ENCODE measurements around the gene DSE. TPM values are rescaled to one million over a fixed set of nuclear protein-coding genes. Genes with fewer than 3 reads are reported as not detected.

DSE gene
- total RNA-seq, 2 donors from 2014 or later = 5.0 to 9.3 TPM

- no peaks in the 10 kb centered on the region for H3K9me3 ChIP-seq
- no peaks in the 10 kb centered on the region for H3K4me1 ChIP-seq
- TF ChIP-seq CTCF (IDR thresholded peaks at IDR 0.05) = no peak
- intact Hi-C loops (cut with DNase I) = no loop called here
- no peak for DNase-seq
- no peak overlapping the region for H3K4me3 ChIP-seq
- H3K36me3 ChIP-seq = no peaks in the 10 kb centered on the region
- no peak overlapping the region for H3K9ac ChIP-seq (ENCODE audit: low read depth in 2 of 2, low read length in 2 of 2)
- H3K27ac ChIP-seq = no peak overlapping the region
- no peaks in the 10 kb centered on the region for H3K27me3 ChIP-seq
Measured at GRCh38 chr6:116405138-116405537, 34.4 kb downstream of the DSE start.

GRCh38 chr6:116405652-116406356 lies 35.1 kb downstream of the DSE start:
- intact Hi-C loops (cut with DNase I) = no loop called here
- Histone ChIP-seq H3K9ac (ENCODE audit: low read depth in 2 of 2, low read length in 2 of 2) (no peak overlapping the region), H3K9me3 (no peaks in the 10 kb centered on the region), H3K4me3 (no peak overlapping the region), H3K27me3 (no peaks in the 10 kb centered on the region), H3K4me1 (no peaks in the 10 kb centered on the region), H3K36me3 (no peaks in the 10 kb centered on the region), H3K27ac (no peak overlapping the region)
- no peak for TF ChIP-seq CTCF (IDR thresholded peaks at IDR 0.05)
- no peak for DNase-seq

- Histone ChIP-seq H3K27me3 (no peaks in the 10 kb centered on the region), H3K4me3 (no peak overlapping the region), H3K9ac (ENCODE audit: low read depth in 2 of 2, low read length in 2 of 2) (no peak overlapping the region), H3K9me3 (no peaks in the 10 kb centered on the region), H3K36me3 (no peaks in the 10 kb centered on the region), H3K27ac (no peak overlapping the region), H3K4me1 (no peaks in the 10 kb centered on the region)
- no peak for DNase-seq
- intact Hi-C loops (cut with DNase I) = no loop called here
- no peak for TF ChIP-seq CTCF (IDR thresholded peaks at IDR 0.05)
Measured at GRCh38 chr6:116406678-116407345, 36.1 kb downstream of the DSE start.

GRCh38 chr6:116408491-116408890 lies 37.7 kb downstream of the DSE start:
- no peaks in the 10 kb centered on the region for H3K27me3 ChIP-seq
- no peak overlapping the region for H3K27ac ChIP-seq

GRCh38 chr6:116409756-116410155 lies 39.0 kb downstream of the DSE start:
- intact Hi-C loops (cut with DNase I) = no loop called here
- Histone ChIP-seq H3K4me3 (no peak overlapping the region), H3K36me3 (no peaks in the 10 kb centered on the region), H3K9ac (ENCODE audit: low read depth in 2 of 2, low read length in 2 of 2) (no peak overlapping the region), H3K27me3 (no peaks in the 10 kb centered on the region), H3K4me1 (no peaks in the 10 kb centered on the region), H3K9me3 (no peaks in the 10 kb centered on the region), H3K27ac (no peak overlapping the region)
- DNase-seq = no peak
- no peak for TF ChIP-seq CTCF (IDR thresholded peaks at IDR 0.05)

More at GRCh38 chr6:116408491-116408890, 37.7 kb downstream of the DSE start:
- H3K4me1 ChIP-seq = no peaks in the 10 kb centered on the region
- H3K9me3 ChIP-seq = no peaks in the 10 kb centered on the region
- H3K36me3 ChIP-seq = no peaks in the 10 kb centered on the region
- no peak for DNase-seq
- no peak for TF ChIP-seq CTCF (IDR thresholded peaks at IDR 0.05)
- H3K9ac ChIP-seq (ENCODE audit: low read depth in 2 of 2, low read length in 2 of 2) = no peak overlapping the region
- intact Hi-C loops (cut with DNase I) = no loop called here
- no peak overlapping the region for H3K4me3 ChIP-seq
